ENCODE results near the gene DST.
"Not testable (repeated sequence)": the region's sequence is repeated elsewhere in the genome, so short reads cannot be mapped to it uniquely, and the experiment has no call there.

DST gene

GRCh38 chr6:56572788-56573471, 69.8 kb downstream of the DST start:
- DNase-seq (ENCODE audit: low read depth in 2 of 3, low spot score in 1 of 3), result no peak

DNA sequence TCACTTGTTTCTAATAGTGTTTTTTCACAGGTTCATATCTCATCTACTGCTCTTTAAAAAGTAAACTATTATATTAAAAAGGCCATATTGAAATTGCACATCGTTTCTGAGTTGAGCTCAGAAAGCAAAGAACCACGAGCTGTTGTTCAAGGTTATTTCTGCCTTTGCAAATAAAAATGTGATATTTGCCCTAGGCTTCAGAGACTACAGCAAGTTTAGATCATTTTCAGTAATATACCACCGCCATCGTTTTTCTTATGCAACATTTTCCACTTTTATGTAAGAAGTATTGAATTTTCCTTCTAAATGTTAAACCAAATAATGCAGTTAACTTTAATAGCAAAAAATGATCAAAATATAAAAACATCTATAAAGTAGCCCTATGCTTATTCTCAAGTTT, 71.1 kb downstream of the DST start:
- no peak for DNase-seq (ENCODE audit: low read depth in 2 of 3, low spot score in 1 of 3)

DNA sequence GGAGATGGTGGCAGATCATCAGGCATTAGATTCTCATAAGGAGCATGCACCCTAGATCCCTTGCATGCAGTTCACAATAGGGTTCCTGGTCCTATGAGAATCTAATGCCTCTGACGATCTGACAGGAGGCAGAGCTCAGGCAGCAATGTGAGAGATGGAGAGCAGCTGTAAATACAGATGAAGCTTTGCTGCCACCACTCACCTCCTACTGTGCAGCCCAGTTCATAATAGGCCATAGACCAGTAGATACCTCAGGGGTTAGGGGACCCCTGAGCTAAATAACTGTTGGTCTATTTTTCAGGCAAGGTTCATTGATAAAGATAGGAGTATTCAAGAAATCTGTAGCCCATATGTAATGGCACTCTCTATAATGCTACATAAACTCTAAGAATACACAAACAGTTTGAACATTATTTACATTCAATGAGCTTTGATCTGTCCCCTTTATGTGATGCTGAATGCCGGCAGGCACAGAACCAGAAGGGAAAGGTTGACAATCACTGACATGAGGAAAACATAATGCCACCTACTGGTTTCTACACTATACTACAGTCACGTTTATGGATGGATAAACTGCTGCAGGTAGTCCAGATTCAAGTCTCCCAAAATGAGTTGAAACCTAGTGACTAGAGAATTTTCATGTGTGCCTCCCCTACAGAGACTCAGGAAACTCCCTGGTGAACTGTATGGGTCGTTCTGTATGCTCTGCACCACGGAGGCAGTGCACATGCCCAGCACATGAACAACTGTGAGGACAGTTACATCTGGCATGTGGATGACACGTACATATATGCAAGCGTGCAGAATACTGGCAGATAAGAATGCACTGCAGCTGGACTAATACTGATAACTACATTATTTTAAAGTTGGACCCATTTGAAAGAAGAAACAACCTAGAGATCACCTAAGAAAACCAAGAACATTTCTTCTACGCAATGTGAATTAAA, 72.0 kb downstream of the DST start:
- DNase-seq (ENCODE audit: low read depth in 2 of 3, low spot score in 1 of 3), result no peak

DNA sequence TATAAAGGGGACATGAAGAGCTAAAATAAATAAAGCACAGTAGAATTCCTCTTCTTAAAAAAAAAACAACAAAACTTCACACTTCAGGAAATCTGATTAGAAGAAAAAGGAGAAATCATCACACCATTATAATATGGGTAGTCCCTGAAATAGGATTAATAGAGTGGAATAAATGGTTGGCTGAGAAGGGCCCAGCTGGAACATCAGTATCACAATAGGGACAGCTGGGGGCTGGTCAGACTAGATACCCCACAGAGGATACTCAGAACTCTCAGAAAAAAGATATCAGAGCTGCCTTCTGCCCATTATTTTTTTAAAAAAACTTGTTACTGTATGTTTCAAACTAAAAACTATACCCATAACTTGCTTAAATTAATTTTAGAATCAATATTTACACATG, 75.2 kb downstream of the DST start:
- DNase-seq (ENCODE audit: low read depth in 2 of 3, low spot score in 1 of 3), result no peak

- not testable (repeated sequence) for DNase-seq (ENCODE audit: low read depth in 2 of 3, low spot score in 1 of 3)
Measured at GRCh38 chr6:56562730-56563129, 80.0 kb downstream of the DST start.

DNA sequence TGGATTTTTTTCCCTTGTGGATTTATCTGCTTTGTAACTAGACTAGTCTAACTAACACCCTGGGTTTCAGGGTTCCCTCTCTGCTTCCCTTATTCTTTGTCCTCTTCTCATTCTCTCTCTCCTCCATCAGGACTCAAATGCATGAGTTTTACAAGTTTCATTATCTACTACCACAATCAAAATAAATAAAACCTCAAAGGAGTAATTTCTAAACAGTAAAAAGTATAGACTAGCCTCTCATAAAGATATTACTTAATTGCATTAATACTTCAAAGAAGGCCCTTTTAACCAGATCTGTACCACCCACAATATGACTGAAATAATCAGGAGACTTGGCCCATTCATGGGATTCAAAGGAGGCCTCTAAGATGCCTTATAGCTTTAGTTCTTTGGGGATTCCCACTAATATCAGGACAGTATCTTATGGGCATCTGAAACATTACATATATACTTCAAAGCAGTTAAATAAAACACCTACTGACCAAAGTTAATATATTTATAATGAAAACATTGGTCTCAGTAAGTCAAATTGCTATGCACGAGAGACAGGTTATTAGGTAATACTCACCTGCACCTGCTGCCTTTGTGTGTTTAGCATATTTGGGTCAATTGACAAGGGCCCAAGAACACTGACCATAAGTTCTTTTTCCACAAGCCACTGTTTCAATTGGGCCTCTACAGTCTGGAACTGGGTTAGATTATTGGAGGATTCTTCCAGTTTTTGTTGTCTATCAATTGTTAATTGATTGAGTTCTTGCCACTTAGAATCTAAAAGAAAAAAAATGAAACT, 85.7 kb downstream of the DST start:
- DNase-seq (ENCODE audit: low read depth in 2 of 3, low spot score in 1 of 3), result no peak

DNA sequence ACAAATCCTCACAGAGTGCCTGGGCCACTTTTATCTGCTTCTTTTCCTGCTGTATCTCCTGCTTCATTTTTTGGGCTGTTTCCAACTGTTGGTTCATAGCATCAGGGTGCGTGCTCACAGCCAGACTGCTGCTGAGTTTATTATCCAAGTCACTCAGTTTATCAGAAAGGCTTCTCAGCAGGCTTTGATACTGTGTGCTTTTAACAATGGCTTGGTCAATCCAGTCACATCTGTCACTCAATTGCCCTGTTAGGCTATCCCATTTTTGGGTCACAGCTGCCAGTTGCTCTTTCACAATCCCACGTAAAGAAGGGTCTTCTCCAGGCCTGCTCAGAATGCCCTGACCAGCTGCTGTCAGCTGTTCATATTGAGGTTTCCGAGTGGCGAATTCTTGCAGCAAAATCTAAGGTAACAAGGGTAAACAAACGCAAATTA, 87.2 kb downstream of the DST start:
- no peak for DNase-seq (ENCODE audit: low read depth in 2 of 3, low spot score in 1 of 3)

GRCh38 chr6:56552187-56553130, 90.2 kb downstream of the DST start:
- DNase-seq (ENCODE audit: low read depth in 2 of 3, low spot score in 1 of 3), result no peak

DNA sequence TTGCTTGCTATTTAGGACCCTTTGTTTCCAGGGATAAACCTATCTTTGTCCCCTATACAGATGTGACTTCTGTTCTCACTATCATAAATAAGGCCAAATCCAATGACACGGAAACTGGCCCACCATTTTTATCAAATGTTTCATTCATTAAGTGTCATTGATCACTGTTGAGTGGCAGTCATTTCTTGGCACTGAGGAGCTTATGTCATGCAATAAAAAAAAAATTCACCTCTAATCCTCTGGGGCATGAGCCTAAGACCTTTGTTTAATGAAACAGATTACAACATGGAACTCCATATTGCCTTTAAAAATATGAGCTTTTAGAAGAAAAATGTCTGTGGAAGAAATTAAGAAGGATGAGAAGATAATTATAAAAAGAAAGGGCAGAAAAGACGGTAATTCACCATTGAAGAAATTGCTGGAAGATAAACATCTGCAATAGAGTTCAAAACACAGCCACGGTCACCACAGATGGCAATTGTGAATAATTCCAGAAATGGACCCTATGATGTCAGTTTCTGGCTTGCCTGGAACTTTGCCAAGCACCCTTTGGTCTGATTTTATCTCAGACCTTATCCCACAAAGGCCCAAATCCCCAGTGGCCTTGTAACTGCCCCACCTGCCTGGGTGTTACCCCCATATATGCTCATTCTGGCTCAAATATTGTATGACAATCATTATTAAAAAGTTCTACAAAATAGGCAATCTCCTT, 91.1 kb downstream of the DST start:
- no peak for DNase-seq (ENCODE audit: low read depth in 2 of 3, low spot score in 1 of 3)

DNA sequence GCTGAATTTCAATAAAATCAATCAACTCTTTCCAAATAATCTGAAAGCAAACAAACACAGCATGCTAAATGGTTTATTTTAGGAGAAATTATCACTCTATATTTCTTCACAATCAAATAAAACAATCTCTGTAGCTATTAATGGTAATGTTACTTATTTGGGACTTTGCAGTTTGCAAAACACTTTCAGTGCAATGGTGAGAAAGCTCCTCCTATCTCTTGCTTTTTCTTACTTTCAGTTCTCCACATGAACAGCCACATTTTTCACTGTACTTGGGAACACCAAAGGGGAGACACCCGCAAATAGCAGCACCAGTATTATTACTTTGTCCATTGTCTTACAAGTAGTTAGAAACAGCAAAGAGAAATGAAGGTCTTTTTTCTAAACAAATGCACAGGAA, 92.4 kb downstream of the DST start:
- DNase-seq (ENCODE audit: low read depth in 2 of 3, low spot score in 1 of 3), result no peak

DNA sequence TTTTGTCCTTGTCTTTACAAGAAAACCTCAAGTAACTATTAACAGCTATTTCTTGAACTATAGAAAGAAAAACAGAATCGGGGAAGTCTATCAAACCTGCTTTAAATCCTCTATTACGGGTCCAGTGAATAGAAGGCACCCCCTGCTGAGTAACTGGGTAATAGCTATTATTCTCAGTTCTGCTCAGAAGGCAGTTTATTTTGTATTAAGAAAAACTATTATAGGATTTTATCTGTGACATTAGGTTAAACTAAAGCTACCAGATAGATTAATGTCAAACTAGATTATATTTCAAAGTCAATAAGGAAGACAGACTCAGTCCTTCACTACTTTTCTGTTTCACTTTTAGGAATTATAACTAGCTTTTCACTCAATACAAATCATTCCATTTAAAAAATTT, 93.7 kb downstream of the DST start:
- DNase-seq (ENCODE audit: low read depth in 2 of 3, low spot score in 1 of 3), result no peak

DNA sequence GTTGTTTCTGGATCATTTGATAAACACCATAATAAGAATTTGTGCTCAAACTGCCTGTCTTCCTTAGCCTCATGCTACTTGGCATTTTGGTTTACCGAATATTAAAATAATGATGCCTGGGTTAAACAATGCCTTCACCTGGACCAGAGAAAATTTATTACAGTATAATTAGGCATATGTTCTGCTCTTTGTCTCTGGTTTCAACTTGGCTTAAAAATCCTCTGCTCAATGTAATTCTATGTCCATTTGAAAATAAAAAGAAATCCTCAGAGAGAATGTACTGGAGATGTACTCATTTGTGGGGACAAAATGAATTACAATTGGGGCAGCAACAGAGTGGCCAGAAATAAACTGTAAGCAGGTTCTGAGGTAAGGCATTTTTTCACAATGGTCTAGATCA, 95.0 kb downstream of the DST start:
- DNase-seq (ENCODE audit: low read depth in 2 of 3, low spot score in 1 of 3), result no peak

DNA sequence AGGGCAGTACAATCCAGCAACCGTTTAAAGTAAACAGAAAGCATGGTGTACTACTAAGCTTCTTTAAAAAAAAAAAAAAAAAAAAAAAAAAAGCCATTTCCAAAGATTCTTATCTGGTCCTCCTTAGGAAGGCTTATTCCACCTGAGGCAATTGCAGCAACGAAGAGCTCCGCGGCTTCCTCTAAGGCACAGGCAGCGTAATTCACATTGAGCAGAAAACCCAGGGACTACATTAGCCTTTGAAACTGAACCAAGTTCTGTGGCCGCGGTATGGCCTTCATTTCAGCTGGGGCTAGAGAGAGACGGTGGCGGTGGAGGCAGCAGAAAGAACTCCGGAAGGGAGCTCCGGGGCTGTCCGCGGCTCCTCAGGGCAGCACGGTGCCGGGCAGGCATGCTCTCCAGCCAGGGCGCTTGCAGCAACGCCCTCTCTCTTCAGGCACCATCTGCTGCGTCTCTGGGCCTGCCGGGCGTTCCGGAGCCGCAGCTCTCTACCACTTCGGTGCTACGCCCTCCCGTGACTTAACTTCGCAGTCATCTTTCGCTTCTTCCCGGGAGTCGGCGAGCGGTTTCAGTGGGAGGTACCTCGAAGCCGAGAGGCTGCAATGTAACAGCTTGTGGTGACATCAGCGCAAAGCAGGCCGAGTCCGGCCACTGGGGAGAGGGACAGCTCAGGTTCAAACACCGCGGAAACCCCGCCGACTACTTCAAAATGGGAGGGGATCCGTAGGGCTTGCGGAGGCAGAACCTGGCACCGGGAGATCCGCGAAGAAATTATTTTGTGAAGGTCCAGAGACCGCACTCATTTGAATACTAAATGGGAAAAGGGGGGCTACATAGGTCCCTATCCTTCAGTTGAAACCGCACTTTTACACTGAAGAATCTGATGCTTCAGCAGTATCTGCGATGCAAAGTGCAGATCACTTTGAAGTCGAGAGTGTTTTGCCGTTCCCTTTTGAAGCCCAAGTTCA, 100.0 kb downstream of the DST start:
- DNase-seq (ENCODE audit: low read depth in 2 of 3, low spot score in 1 of 3), result peak; percentile 41 to 70 (median 67)

DNA sequence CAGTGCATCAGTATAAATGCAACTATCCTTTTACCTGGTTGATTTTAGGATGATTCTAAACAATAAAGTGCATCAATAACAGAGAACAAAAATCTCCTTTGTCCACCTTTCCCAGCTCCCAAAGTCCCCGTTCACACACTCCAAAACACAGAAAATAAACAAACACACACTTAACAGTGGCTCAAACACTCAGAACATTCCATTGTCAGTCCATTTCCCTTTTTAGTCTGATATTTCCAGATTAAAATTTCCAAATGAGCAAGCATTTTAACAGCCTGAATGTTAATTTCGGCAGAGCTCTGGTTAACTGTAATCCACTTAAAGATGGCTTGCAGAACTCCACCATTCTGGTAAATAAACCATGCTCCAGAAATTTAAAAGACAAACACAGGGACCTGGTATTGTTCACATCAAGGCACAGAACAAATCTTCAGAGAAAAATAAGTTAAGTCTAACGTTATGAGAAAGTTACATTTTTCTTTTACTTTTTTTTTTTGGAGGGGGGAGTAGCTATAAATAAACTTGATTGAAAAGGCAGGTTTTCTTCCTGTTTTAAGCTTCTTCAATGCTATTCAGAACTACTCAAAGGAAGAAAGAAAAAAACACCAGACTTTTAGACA, 100.8 kb downstream of the DST start:
- no peak for DNase-seq (ENCODE audit: low read depth in 2 of 3, low spot score in 1 of 3)

DNA sequence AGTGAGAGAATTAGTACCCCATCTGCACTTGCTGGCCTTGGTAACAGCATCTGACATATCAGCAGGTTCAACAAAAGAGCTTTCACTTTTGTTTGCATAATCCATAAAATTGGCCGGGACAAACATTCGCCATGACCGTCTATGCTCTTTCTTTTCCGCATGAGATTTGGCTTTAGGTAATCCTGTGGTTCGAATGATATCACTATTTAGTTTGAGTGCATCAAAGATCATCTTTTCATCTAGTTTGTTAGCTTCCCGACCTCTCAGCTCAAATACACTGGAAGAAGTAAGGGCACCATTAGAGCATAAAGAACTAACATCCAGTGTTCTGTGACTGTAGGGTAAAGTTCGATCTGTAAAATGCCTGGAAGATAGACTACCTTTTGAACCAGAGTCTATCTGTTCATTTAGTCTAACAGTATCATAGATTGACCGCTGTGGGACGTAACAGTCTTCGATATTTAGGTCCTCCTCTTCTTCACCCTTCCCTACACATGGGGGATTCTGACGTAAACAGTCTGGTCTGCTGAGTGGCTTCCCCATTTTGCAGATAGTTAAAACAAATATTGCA, 101.6 kb downstream of the DST start:
- no peak for DNase-seq (ENCODE audit: low read depth in 2 of 3, low spot score in 1 of 3)

GRCh38 chr6:56540232-56541029, 102.3 kb downstream of the DST start:
- DNase-seq (ENCODE audit: low read depth in 2 of 3, low spot score in 1 of 3), result no peak

- no peak for DNase-seq (ENCODE audit: low read depth in 2 of 3, low spot score in 1 of 3)
Measured at GRCh38 chr6:56539527-56540105, 103.1 kb downstream of the DST start.

Measured in stimulated activated CD4-positive, alpha-beta T cell treated with anti-CD3 and anti-CD28 coated beads, Interleukin-12 subunit alpha, Interleukin-12 subunit beta, amount 100 ng/mL, for 48 hours (primary cell).